ENCODE measurements around the gene RAD9B. TPM values are rescaled to one million over a fixed set of nuclear protein-coding genes. Genes with fewer than 3 reads are reported as not detected.
"Not testable (repeated sequence)": the region's sequence is repeated elsewhere in the genome, so short reads cannot be mapped to it uniquely, and the experiment has no call there.

The RAD9B gene
- total RNA-seq, result 1 to 10 TPM in 4 of 10 donors, under 1 TPM in 6; 0.23 to 1.6 (median 0.95) TPM
- 1 to 10 TPM in 1 of 2 donors, not detected in 1; 4.9 TPM for polyA plus RNA-seq
- long read RNA-seq, donor 1, result 0 reads
- long read RNA-seq, donor 2, partial matches to known transcripts, result 0 of 1 reads
- long read RNA-seq, donor 2, other reads (novel, unspliced or antisense), result 1 of 1 reads
- long read RNA-seq, donor 3, partial matches to known transcripts, result 0 of 1 reads
- long read RNA-seq, donor 3, other reads (novel, unspliced or antisense), result 1 of 1 reads

DNA sequence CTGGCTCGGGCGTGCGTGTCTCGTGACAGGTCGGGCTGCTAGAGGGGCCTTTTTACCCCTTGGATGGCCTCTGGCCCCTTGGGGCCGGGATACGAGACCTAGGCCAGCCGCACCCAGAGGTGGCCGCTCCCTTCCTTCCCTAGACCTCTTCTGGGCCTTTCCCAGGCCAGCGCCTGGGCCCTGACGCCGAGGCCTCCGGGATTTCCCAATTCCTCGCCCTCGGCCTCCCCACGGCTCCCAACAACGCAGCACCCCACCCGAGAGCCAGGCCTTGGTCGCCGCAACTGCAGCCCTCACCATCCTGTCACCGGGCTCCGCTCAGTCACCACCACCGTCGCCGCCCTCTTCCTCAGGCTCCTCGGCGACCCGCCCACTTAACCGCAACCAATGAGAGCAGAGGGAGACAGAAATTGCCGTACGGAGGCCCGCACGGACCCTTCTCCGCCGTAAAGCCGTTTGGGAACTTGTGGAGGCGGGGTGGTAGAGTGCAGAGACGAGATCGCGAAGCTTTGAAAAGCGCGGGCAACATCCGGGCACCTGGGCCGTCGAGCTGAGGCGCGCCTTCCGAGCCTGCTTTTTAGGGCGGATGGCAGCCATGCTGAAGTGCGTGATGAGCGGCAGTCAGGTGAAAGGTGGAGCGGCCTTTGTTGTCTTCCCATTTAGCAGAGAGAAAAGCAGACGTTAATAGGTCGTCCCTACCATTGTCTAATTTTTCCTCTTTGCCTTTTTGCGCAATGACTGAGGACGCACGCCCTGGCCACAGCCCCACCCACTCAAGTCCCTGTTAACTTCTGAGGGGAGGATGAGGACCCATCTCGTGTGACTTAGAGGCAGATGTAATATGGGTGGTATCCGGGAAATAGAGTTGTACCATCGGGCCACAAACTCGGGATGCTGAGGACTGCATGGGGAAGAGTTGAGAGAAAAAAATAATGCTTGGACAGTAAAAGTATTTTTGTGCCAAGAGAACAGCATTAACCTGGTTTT lies at the start of gene RAD9B, which contains the start of gene VPS29:
TSS of gene RAD9B (plus strand) at position 580 of the 987 bp plus-strand sequence. CDS start at position 587, 7 bp downstream.
TSS of gene VPS29 (minus strand) at position 360 of the 987 bp plus-strand sequence. CDS start at position 300, 60 bp downstream.
- H3K36me3 ChIP-seq, result peaks cover 0 to 14% (median 0%) of the 10 kb centered on the region in 9 donors
- 6 to 7% methylated on average over 61 of the region's 61 CpGs for WGBS, 2 donors
- intact Hi-C loops (cut with DNase I), result loop anchor here in 7 of 10 donors (2.0 to 10.0 kb wide), 5 partner anchors 33 to 385 kb away; partner anchors contain the start of genes FAM216A (in 7 of the 7) and GPN3 (in 7 of the 7)

DNA sequence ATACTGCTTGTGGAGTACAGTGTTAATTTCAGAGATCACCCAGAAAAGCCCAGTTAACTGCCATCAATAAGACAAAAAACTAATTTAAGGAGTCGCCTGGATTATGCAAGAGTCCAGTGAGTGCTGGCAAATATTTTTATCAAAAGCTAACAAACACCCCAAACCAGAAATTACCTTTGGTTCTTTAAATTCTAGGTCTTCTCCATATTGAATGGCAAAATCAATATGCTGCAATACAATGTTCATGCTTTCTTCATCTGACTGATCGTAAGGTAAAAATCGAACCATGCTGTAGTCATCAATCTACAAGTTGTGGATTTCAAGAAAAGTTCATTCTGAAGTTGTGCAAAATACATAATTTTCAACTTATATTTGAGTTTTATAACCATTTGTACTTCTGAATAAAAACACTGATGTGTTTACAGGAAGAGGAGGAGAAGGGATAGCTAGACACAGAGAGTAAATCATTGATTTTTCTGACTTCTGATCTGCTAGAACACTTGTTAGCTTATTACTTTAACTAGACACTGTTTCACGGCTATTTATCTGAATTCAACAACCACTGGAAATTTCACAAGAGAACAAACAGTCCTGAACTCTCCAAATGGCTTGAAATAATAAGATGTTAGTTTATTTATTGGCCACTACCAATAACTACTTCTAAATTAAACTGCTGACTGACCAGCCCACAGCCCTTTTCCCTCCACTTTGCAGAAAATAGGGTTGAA lies 48.4 kb upstream of the RAD9B start:
- TF ChIP-seq, protein P1, sequence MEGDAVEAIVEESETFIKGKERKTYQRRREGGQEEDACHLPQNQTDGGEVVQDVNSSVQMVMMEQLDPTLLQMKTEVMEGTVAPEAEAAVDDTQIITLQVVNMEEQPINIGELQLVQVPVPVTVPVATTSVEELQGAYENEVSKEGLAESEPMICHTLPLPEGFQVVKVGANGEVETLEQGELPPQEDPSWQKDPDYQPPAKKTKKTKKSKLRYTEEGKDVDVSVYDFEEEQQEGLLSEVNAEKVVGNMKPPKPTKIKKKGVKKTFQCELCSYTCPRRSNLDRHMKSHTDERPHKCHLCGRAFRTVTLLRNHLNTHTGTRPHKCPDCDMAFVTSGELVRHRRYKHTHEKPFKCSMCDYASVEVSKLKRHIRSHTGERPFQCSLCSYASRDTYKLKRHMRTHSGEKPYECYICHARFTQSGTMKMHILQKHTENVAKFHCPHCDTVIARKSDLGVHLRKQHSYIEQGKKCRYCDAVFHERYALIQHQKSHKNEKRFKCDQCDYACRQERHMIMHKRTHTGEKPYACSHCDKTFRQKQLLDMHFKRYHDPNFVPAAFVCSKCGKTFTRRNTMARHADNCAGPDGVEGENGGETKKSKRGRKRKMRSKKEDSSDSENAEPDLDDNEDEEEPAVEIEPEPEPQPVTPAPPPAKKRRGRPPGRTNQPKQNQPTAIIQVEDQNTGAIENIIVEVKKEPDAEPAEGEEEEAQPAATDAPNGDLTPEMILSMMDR (IDR thresholded peaks at IDR 0.05), result no peak
- peaks cover 0 to 69% (median 10%) of the 10 kb centered on the region in 9 donors for H3K36me3 ChIP-seq
- no peaks in the 10 kb centered on the region for H3K9me3 ChIP-seq
- WGBS, 2 donors, result 94 to 98% methylated on average over 4 of the region's 4 CpGs
- H3K4me3 ChIP-seq, result no peak overlapping the region
- intact Hi-C loops (cut with DNase I), result loop anchor here in 8 of 10 donors (5.0 to 10.0 kb wide), 5 partner anchors 61 to 431 kb away; no protein-coding TSS in a partner anchor
- H3K4me1 ChIP-seq, result peaks cover 0 to 39% (median 8%) of the 10 kb centered on the region in 9 donors
- H3K27me3 ChIP-seq, result no peaks in the 10 kb centered on the region
- DNase-seq (no peak), ATAC-seq (no peak)
- no peak overlapping the region for H3K27ac ChIP-seq

More for the DNA sequence above, at the start of gene RAD9B, which contains the start of gene VPS29:
- peak; percentile 97 to 100 (median 99) for ATAC-seq
- H3K27ac ChIP-seq, result peak within 1 kb of the TSS; percentile 59 to 95 (median 91)
- H3K9me3 ChIP-seq, result no peaks in the 10 kb centered on the region
- H3K4me3 ChIP-seq, result peak within 1 kb of the TSS; percentile 70 to 98 (median 85)
- DNase-seq, result peak; percentile 98 to 99
- TF ChIP-seq, protein P1 (IDR thresholded peaks at IDR 0.05), result no peak
- peaks cover 0 to 40% (median 35%) of the 10 kb centered on the region in 9 donors for H3K4me1 ChIP-seq
- no peaks in the 10 kb centered on the region for H3K27me3 ChIP-seq

DNA sequence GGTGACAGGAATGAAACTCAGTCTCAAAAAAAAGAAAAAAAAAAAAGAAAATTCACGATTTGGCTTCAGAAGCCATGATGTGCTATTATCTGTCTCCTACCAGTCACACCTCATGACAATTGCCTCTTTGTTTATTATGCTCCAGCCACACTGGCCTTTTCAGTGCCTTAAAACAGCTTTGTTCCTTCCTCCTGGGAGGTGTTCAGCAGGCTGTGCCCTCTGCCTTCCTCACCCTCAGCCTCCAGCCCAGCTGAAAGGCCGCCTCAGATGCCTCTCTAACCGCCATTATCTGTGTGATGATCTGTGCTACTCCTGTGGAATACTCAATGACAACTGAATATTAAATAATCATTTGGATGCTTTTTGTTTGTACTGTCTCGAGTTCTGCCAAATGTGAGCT lies 43.4 kb upstream of the RAD9B start:
- 92 to 94% methylated on average over 4 of the region's 4 CpGs for WGBS, 2 donors
- TF ChIP-seq, protein P1 (IDR thresholded peaks at IDR 0.05), result no peak
- intact Hi-C loops (cut with DNase I), result loop anchor here in 4 of 10 donors (10.0 kb wide), 3 partner anchors 56 to 426 kb away; no protein-coding TSS in a partner anchor
- Histone ChIP-seq H3K36me3 (peaks cover 0 to 98% (median 15%) of the 10 kb centered on the region in 9 donors), H3K27ac (no peak overlapping the region), H3K9me3 (no peaks in the 10 kb centered on the region), H3K4me1 (peaks cover 0 to 24% (median 0%) of the 10 kb centered on the region in 9 donors), H3K4me3 (no peak overlapping the region), H3K27me3 (no peaks in the 10 kb centered on the region)
- ATAC-seq, result no peak
- DNase-seq, result no peak

DNA sequence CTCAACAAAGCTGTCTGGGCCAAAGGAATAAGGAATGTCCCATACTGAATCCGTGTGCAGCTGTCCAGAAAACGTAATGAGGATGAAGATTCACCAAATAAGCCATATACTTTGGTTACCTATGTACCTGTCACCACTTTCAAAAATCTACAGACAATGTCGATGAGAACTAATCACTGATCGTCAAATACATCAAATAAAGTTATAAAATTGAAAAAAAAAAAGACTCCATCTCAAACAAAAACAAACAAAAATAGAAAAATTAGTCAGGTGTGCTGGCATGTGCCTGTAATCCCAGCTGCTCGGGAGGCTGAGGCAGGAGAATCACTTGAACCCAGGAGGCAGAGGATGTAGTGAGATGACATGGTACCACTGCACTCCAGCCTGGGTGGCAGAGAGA lies 40.9 kb upstream of the RAD9B start:
- not testable (repeated sequence) for H3K4me3 ChIP-seq, H3K27ac ChIP-seq, H3K9me3 ChIP-seq, ATAC-seq, DNase-seq, H3K27me3 ChIP-seq
- intact Hi-C loops (cut with DNase I), result loop anchor here in 1 of 10 donors (10.0 kb wide), 2 partner anchors 234 to 424 kb away; no protein-coding TSS in a partner anchor
- WGBS, 2 donors, result 91 to 93% methylated on average over 5 of the region's 5 CpGs
- Histone ChIP-seq H3K4me1 (peaks cover 0 to 11% (median 1%) of the 10 kb centered on the region in 9 donors), H3K36me3 (peaks cover 0 to 88% (median 6%) of the 10 kb centered on the region in 9 donors)
